Skeletal muscle satellite cell (primary cell): ENCODE data around the gene P2RY6.

Experiments used
- H3K27me3 ChIP-seq: 2 replicates; pipeline ENCODE4 v1.7.0; 2013; ENCODE audit warnings: low read length; ENCODE audit not compliant: control insufficient read depth, insufficient read depth
- H3K36me3 ChIP-seq: 2 replicates; pipeline ENCODE4 v1.7.0; 2013; ENCODE audit warnings: mild to moderate bottlenecking, control low read depth, low read length; ENCODE audit not compliant: insufficient read depth
- H3K4me1 ChIP-seq: 2 replicates; pipeline ENCODE4 v1.7.0; 2013; ENCODE audit warnings: low read length; ENCODE audit not compliant: control insufficient read depth, insufficient read depth
- H3K4me2 ChIP-seq: 2 replicates; pipeline ENCODE4 v1.7.0; 2013; ENCODE audit warnings: mild to moderate bottlenecking, low read length
- H3K4me3 ChIP-seq: 2 replicates; pipeline ENCODE4 v1.7.0; 2013; ENCODE audit warnings: low read length
- H3K9ac ChIP-seq: 2 replicates; pipeline ENCODE4 v1.7.0; 2013; ENCODE audit warnings: mild to moderate bottlenecking, low read depth, low read length, moderate library complexity
- H3K9me3 ChIP-seq: replicated peaks from 2 replicates; pipeline ENCODE4 v1.7.0; 2013; ENCODE audit warnings: mild to moderate bottlenecking, control low read depth, low read length

P2RY6 gene

DNA sequence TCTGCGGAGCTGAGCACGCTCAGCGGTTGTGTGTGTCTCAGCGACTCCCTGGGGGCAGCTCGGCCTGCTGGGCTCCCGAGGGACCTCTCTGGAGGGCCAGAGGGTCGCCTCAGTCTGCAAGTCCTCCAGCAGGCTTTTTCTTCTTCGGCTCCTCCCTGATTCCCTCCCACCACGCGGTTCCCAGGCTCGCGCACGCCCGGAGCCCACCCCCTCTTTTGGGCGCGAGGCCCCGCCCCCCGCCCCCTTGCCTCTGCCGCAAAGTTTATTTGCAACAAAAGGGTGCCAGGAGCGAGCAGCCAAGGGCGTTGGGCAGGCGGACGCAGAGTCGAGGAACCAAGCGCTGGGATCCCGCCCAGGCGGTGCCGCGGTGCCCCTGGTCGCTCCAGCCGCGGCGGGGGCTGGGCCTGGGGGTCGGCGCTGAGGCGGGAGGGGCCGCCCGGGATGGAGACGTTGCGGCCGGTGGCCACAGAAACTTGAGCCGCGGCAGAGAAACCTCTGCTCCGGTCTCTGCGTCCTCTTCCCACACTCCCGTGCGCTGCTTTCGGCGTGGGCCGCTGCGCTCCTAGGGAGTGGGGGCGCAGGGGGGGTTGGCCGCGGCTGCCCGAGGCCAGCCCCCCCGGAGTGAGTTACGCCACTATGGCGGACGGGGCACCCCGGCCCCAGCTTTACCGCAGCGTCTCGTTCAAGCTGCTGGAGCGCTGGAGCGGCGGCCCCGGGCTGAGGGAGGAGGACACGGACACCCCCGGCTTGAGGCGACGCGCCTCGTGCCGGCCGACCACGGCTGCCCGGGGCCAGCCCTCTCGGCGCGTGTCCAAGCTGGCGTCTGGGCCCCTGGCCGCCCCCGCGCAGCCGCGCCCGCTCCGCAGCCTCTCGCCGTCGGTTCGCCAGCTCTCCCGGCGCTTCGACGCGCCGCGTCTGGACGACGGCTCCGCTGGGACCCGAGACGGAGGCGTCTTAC, 36.1 kb downstream of the P2RY6 start, which contains the start of gene ARHGEF17:
TSS of gene ARHGEF17 (plus strand) at position 274 of the 958 bp plus-strand sequence. CDS start at position 637, 363 bp downstream.
- Histone ChIP-seq H3K27me3 (no peaks in the 10 kb centered on the region), H3K4me1 (peaks cover 47% of the 10 kb centered on the region), H3K9me3 (no peaks in the 10 kb centered on the region), H3K9ac (peak within 1 kb of the TSS; percentile 99), H3K4me3 (peak within 1 kb of the TSS; percentile 77), H3K4me2 (peak within 1 kb of the TSS; percentile 99), H3K36me3 (peaks cover 20% of the 10 kb centered on the region)

DNA sequence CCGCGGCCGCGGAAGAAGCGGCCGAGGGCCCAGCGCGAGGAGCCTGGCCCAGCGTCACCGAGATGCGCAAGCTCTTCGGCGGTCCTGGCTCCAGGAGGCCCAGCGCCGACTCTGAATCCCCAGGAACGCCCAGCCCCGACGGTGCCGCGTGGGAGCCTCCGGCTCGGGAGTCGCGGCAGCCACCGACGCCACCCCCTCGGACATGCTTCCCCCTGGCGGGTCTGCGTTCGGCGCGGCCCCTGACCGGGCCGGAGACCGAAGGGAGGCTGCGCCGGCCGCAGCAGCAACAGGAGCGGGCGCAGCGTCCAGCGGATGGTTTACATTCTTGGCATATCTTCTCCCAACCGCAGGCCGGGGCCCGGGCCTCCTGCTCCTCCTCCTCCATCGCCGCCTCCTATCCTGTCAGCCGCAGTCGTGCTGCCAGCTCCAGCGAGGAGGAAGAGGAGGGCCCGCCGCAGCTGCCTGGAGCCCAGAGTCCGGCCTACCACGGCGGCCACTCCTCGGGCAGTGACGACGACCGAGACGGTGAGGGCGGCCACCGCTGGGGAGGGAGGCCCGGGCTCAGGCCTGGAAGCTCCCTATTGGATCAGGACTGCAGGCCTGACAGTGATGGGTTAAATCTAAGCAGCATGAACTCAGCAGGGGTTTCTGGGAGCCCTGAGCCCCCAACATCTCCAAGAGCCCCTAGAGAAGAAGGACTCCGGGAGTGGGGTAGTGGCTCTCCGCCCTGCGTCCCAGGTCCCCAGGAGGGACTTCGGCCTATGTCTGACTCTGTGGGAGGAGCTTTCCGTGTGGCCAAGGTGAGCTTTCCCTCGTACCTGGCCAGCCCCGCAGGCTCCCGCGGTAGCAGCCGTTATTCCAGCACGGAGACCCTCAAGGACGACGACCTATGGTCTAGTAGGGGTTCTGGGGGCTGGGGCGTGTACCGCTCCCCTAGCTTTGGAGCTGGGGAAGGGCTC, 37.1 kb downstream of the P2RY6 start:
- no peaks in the 10 kb centered on the region for H3K27me3 ChIP-seq
- H3K36me3 ChIP-seq = peaks cover 20% of the 10 kb centered on the region
- H3K4me1 ChIP-seq = peaks cover 56% of the 10 kb centered on the region
- peak overlapping the region; percentile 77 for H3K4me3 ChIP-seq
- no peaks in the 10 kb centered on the region for H3K9me3 ChIP-seq
- peak overlapping the region; percentile 99 for H3K9ac ChIP-seq
- H3K4me2 ChIP-seq = peak overlapping the region; percentile 99

DNA sequence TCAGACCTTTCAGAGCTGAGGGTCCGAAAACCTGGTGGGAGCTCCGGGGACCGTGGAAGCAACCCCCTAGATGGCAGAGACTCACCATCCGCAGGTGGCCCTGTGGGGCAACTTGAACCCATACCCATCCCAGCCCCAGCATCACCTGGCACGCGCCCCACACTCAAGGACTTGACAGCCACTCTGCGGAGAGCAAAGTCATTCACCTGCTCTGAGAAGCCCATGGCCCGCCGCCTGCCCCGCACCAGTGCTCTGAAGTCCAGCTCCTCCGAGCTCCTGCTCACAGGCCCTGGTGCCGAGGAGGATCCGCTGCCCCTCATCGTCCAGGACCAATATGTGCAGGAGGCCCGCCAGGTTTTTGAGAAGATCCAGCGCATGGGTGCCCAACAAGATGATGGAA, 37.9 kb downstream of the P2RY6 start:
- Histone ChIP-seq H3K9me3 (no peaks in the 10 kb centered on the region), H3K27me3 (no peaks in the 10 kb centered on the region), H3K4me1 (peaks cover 65% of the 10 kb centered on the region), H3K4me2 (peak overlapping the region; percentile 99), H3K36me3 (peaks cover 25% of the 10 kb centered on the region), H3K9ac (peak overlapping the region; percentile 99), H3K4me3 (peak overlapping the region; percentile 77)

DNA sequence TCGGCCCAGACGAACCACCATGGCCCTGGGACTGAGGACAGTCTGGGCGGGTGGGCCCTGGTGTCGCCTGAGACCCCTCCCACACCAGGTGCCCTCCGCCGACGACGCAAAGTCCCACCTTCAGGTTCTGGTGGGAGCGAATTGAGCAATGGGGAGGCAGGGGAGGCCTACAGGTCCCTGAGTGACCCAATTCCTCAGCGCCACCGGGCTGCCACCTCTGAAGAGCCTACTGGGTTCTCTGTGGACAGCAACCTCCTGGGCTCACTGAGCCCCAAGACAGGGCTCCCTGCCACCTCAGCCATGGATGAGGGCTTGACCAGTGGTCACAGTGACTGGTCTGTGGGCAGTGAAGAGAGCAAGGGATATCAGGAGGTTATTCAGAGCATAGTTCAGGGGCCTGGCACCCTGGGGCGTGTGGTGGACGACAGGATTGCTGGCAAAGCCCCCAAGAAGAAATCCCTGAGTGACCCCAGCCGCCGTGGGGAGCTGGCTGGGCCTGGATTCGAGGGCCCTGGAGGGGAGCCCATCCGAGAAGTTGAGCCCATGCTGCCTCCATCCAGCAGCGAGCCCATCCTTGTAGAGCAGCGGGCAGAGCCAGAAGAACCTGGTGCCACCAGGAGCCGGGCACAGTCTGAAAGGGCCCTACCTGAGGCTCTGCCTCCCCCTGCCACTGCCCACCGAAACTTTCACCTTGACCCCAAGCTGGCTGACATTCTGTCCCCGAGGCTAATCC, 38.7 kb downstream of the P2RY6 start:
- H3K36me3 ChIP-seq = peaks cover 28% of the 10 kb centered on the region
- H3K9ac ChIP-seq = peak overlapping the region; percentile 69
- peak overlapping the region; percentile 99 for H3K4me2 ChIP-seq
- H3K4me1 ChIP-seq = peaks cover 70% of the 10 kb centered on the region
- peak overlapping the region; percentile 77 for H3K4me3 ChIP-seq
- no peaks in the 10 kb centered on the region for H3K27me3 ChIP-seq
- H3K9me3 ChIP-seq = no peaks in the 10 kb centered on the region

DNA sequence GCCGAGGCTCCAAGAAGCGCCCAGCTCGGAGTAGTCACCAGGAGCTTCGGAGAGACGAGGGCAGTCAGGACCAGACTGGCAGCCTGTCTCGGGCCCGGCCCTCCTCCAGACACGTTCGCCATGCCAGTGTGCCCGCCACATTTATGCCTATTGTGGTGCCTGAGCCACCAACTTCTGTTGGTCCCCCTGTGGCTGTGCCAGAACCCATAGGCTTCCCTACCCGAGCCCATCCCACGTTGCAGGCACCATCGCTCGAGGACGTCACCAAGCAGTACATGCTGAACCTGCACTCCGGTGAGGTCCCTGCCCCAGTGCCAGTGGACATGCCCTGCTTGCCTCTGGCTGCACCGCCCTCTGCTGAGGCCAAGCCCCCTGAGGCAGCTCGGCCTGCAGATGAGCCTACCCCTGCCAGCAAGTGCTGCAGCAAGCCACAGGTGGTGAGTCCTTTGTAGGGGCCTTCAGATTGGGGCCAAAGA, 39.3 kb downstream of the P2RY6 start:
- Histone ChIP-seq H3K4me3 (peak overlapping the region; percentile 77), H3K9me3 (no peaks in the 10 kb centered on the region), H3K36me3 (peaks cover 34% of the 10 kb centered on the region), H3K4me2 (peak overlapping the region; percentile 99), H3K9ac (peak overlapping the region; percentile 69), H3K4me1 (peaks cover 70% of the 10 kb centered on the region), H3K27me3 (no peaks in the 10 kb centered on the region)

DNA sequence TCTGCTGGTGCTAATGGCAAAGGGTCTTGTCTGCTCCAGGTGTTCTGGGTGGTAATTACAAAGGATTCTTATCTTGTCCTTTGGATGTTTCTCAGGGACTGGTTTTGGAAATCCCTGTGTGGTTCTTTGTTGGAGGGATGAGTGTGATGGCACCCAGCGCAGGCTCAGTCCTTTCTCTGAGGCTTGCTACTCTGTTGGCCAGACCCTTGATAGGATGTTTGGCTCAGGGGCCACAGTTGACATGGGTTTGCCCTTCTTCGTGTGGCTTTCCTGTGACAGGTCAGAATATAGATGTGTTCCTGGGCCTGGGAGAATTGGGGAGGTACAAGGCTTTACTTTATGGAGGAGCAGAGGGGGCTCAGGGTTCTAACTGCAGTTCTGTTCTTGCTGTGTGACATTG, 39.9 kb downstream of the P2RY6 start:
- Histone ChIP-seq H3K9ac (peak overlapping the region; percentile 69), H3K36me3 (peaks cover 34% of the 10 kb centered on the region), H3K9me3 (no peaks in the 10 kb centered on the region), H3K27me3 (no peaks in the 10 kb centered on the region), H3K4me2 (peak overlapping the region; percentile 99), H3K4me1 (peaks cover 65% of the 10 kb centered on the region), H3K4me3 (peak overlapping the region; percentile 77)

DNA sequence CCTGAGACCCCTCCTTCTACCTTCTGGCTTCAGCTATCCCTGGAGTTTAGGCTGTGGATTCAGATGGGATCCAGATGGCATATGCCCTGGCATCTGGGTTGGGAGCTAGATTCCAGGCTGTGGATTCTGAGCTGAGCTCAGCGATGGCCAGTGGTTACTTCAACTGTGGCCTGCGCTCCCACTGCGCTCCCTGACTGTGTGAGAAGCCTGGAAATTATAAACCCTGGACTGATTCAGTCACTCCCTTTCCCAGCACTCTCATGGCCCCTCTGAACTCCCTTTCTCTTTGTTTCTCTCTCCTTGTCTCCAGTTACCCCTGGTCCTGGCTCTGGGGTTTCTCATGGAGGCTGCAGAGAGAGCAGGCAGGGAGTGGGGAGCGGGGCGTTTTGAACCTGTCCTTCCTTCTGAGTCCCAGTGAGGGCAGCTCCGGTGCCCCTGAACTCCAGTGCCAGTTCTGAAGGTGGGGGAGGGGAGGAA, 40.8 kb downstream of the P2RY6 start:
- peaks cover 66% of the 10 kb centered on the region for H3K4me1 ChIP-seq
- H3K27me3 ChIP-seq = no peaks in the 10 kb centered on the region

DNA sequence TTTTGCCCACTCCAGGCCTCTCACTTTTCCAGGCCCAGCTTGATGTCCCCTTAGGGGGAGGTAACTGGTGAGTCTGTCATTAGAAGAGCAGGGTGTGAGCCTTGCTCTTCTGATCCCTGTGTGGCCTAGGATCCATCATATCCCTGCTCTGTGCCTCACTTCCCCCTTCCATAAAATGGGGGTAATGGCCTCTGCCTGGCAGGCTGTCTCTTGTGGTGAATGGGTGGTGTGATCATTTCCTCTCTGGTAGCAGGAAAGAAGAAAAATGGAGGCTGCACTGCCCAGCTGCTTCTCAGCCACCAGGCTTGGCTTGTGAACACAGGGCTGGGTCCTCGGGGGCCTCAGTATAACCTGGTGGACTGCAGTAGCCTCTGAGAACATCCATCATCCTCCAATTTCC, 41.5 kb downstream of the P2RY6 start:
- Histone ChIP-seq H3K4me3 (peak overlapping the region; percentile 77), H3K4me1 (peaks cover 66% of the 10 kb centered on the region)

More for the DNA sequence above, 40.8 kb downstream of the P2RY6 start:
- H3K36me3 ChIP-seq = peaks cover 34% of the 10 kb centered on the region
- peak overlapping the region; percentile 77 for H3K4me3 ChIP-seq
- no peaks in the 10 kb centered on the region for H3K9me3 ChIP-seq
- H3K9ac ChIP-seq = peak overlapping the region; percentile 69
- peak overlapping the region; percentile 99 for H3K4me2 ChIP-seq

DNA sequence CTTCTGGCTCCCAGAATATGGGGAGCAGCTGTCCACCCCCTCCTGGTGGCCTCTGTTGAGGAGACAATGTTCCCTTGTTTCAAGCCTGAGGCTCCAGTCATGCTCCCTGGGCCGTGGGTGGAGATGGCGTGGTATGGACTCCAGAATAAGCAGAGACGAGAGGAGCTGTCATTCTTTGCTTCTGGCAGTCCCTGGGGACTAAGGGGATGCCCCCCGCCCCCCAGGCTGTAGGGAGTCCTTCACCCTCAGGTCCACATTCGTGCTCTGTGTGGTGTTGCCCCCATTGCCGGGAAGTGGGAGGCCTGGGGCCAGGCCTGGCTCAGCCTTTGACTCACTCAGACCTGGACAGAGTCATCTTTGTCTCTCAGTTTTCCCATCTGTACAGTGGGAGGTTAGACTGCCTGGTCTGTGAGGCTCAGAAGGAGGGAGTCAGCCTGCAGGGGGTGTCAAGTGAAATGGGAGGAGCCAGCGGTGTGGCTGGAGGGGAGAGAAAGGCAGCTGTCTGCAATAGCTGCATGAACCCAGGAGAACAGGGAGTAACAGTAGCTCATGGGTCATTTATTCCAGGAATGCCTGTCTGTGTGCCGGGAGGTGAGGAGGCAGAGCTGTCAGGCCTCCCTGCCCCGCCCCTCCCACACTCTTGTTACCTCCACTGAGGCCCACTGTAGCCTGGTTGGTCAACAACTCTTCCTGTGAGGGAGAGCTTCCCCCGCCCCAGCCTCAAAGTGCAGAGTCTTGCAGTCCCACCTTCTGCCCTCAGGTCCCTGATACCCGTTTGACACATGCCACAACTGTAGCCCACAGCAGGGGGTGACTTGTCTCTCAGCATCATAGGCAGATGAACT, 42.2 kb downstream of the P2RY6 start:
- Histone ChIP-seq H3K4me2 (peak overlapping the region; percentile 99), H3K36me3 (peaks cover 36% of the 10 kb centered on the region), H3K9me3 (no peaks in the 10 kb centered on the region), H3K9ac (peak overlapping the region; percentile 69), H3K4me3 (peak overlapping the region; percentile 77), H3K27me3 (no peaks in the 10 kb centered on the region), H3K4me1 (peaks cover 65% of the 10 kb centered on the region)

More for the DNA sequence above, 41.5 kb downstream of the P2RY6 start:
- H3K4me2 ChIP-seq = peak overlapping the region; percentile 99
- no peaks in the 10 kb centered on the region for H3K9me3 ChIP-seq
- H3K36me3 ChIP-seq = peaks cover 34% of the 10 kb centered on the region
- peak overlapping the region; percentile 69 for H3K9ac ChIP-seq
- H3K27me3 ChIP-seq = no peaks in the 10 kb centered on the region
